IPS DF 6.9 (cell line): ENCODE data around the gene GNAS-AS1.
A peak's percentile ranks its signal among the peaks of the same experiment; 100 is the strongest.

ENCODE experiments used
- DNase-seq: peaks from one replicate; pipeline ENCODE4 v3.0.0-alpha.2; 2013; ENCODE audit warnings: low read depth, low spot score
- H3K27ac ChIP-seq: one replicate; pipeline ENCODE4 v1.5.1; 2013; ENCODE audit warnings: low read length, control low read depth
- H3K27me3 ChIP-seq: 2 replicates; pipeline ENCODE4 v1.6.1; 2013; ENCODE audit warnings: mild to moderate bottlenecking, low read length; ENCODE audit not compliant: control insufficient read depth, insufficient read depth
- H3K36me3 ChIP-seq: 2 replicates; pipeline ENCODE4 v1.6.1; 2013; ENCODE audit warnings: low read length; ENCODE audit not compliant: control insufficient read depth, insufficient read depth
- H3K4me1 ChIP-seq: 2 replicates; pipeline ENCODE4 v1.6.1; 2013; ENCODE audit warnings: low read length; ENCODE audit not compliant: control insufficient read depth, insufficient read depth
- H3K4me3 ChIP-seq: 2 replicates; pipeline ENCODE4 v1.5.1; 2013; ENCODE audit warnings: mild to moderate bottlenecking, low read length
- H3K9me3 ChIP-seq: 2 replicates; pipeline ENCODE4 v1.6.1; 2013; ENCODE audit warnings: low read length, inconsistent platforms; ENCODE audit not compliant: control insufficient read depth, insufficient read depth
- WGBS: extraction: QIAGEN DNeasy Blood & Tissue Kit; methylation state at CpG from one replicate; pipeline ENCODE4 v1.1.7; 2013; ENCODE audit warnings: mixed read lengths, missing lambda C conversion rate; ENCODE audit not compliant: insufficient read length, insufficient coverage; 5-methylcytosine and 5-hydroxymethylcytosine counted together

The GNAS-AS1 gene

GRCh38 chr20:58892141-58892931, 41.6 kb upstream of the GNAS-AS1 start:
- WGBS = no CpG with 5 or more reads among the region's 49 CpGs
- H3K4me1 ChIP-seq = no peaks in the 10 kb centered on the region
- no peak for DNase-seq
- no peaks in the 10 kb centered on the region for H3K27me3 ChIP-seq
- H3K4me3 ChIP-seq = peak overlapping the region; percentile 70; the same call in 1 of the 2 replicates
- H3K36me3 ChIP-seq = no peaks in the 10 kb centered on the region
- no peak overlapping the region for H3K27ac ChIP-seq
- no peaks in the 10 kb centered on the region for H3K9me3 ChIP-seq

- no CpG with 5 or more reads among the region's 55 CpGs for WGBS
- H3K27me3 ChIP-seq = no peaks in the 10 kb centered on the region
- H3K4me3 ChIP-seq = peak overlapping the region; percentile 70; the same call in 1 of the 2 replicates
- no peaks in the 10 kb centered on the region for H3K9me3 ChIP-seq
- H3K4me1 ChIP-seq = no peaks in the 10 kb centered on the region
- H3K27ac ChIP-seq = no peak overlapping the region
- no peaks in the 10 kb centered on the region for H3K36me3 ChIP-seq
- DNase-seq = no peak
Measured at GRCh38 chr20:58891718-58892140, 41.0 kb upstream of the GNAS-AS1 start.

- Histone ChIP-seq H3K4me3 (peak overlapping the region; percentile 92; the same call in 1 of the 2 replicates), H3K27ac (no peak overlapping the region), H3K9me3 (no peaks in the 10 kb centered on the region), H3K36me3 (no peaks in the 10 kb centered on the region), H3K4me1 (no peaks in the 10 kb centered on the region), H3K27me3 (no peaks in the 10 kb centered on the region)
- DNase-seq = no peak
- no CpG with 5 or more reads among the region's 105 CpGs for WGBS
Measured at GRCh38 chr20:58891086-58891717, 40.5 kb upstream of the GNAS-AS1 start.

- H3K4me1 ChIP-seq = no peaks in the 10 kb centered on the region
- no CpG with 5 or more reads among the region's 64 CpGs for WGBS
- H3K9me3 ChIP-seq = no peaks in the 10 kb centered on the region
- H3K27ac ChIP-seq = no peak overlapping the region
- H3K4me3 ChIP-seq = peak overlapping the region; percentile 92; the same call in 1 of the 2 replicates
- DNase-seq = no peak
- no peaks in the 10 kb centered on the region for H3K36me3 ChIP-seq
- H3K27me3 ChIP-seq = no peaks in the 10 kb centered on the region
Measured at GRCh38 chr20:58890518-58891085, 39.9 kb upstream of the GNAS-AS1 start.

GRCh38 chr20:58889798-58890517, 39.3 kb upstream of the GNAS-AS1 start:
- Histone ChIP-seq H3K36me3 (no peaks in the 10 kb centered on the region), H3K4me3 (peak overlapping the region; percentile 92), H3K9me3 (no peaks in the 10 kb centered on the region), H3K27ac (no peak overlapping the region), H3K27me3 (no peaks in the 10 kb centered on the region), H3K4me1 (no peaks in the 10 kb centered on the region)
- WGBS = no CpG with 5 or more reads among the region's 91 CpGs
- DNase-seq = no peak

- no peaks in the 10 kb centered on the region for H3K4me1 ChIP-seq
- no peaks in the 10 kb centered on the region for H3K27me3 ChIP-seq
- no peaks in the 10 kb centered on the region for H3K36me3 ChIP-seq
- no peaks in the 10 kb centered on the region for H3K9me3 ChIP-seq
- H3K27ac ChIP-seq = no peak overlapping the region
- H3K4me3 ChIP-seq = peak overlapping the region; percentile 92
- no CpG with 5 or more reads among the region's 35 CpGs for WGBS
- no peak for DNase-seq
Measured at GRCh38 chr20:58889334-58889760, 38.6 kb upstream of the GNAS-AS1 start.

- Histone ChIP-seq H3K4me3 (peak overlapping the region; percentile 92), H3K4me1 (peaks cover 2% of the 10 kb centered on the region; the same call in 1 of the 2 replicates), H3K36me3 (no peaks in the 10 kb centered on the region), H3K27ac (no peak overlapping the region), H3K9me3 (no peaks in the 10 kb centered on the region), H3K27me3 (no peaks in the 10 kb centered on the region)
- no CpG with 5 or more reads among the region's 101 CpGs for WGBS
- DNase-seq = no peak
Measured at GRCh38 chr20:58888521-58889333, 38.0 kb upstream of the GNAS-AS1 start.

GRCh38 chr20:58888103-58888502, 37.4 kb upstream of the GNAS-AS1 start:
- no peaks in the 10 kb centered on the region for H3K27me3 ChIP-seq
- DNase-seq = no peak
- no peak overlapping the region for H3K27ac ChIP-seq
- H3K4me3 ChIP-seq = peak overlapping the region; percentile 92; the same call in 1 of the 2 replicates
- peaks cover 2% of the 10 kb centered on the region; the same call in 1 of the 2 replicates for H3K4me1 ChIP-seq
- H3K36me3 ChIP-seq = no peaks in the 10 kb centered on the region
- no peaks in the 10 kb centered on the region for H3K9me3 ChIP-seq
- no CpG with 5 or more reads among the region's 12 CpGs for WGBS

- no peaks in the 10 kb centered on the region for H3K36me3 ChIP-seq
- H3K9me3 ChIP-seq = no peaks in the 10 kb centered on the region
- no peak overlapping the region for H3K27ac ChIP-seq
- H3K4me3 ChIP-seq = no peak overlapping the region
- no peaks in the 10 kb centered on the region for H3K27me3 ChIP-seq
- H3K4me1 ChIP-seq = peaks cover 4% of the 10 kb centered on the region
- no peak for DNase-seq
Measured at GRCh38 chr20:58886546-58886945, 35.8 kb upstream of the GNAS-AS1 start.
